ENCODE data around the gene CBFA2T3.

DNA sequence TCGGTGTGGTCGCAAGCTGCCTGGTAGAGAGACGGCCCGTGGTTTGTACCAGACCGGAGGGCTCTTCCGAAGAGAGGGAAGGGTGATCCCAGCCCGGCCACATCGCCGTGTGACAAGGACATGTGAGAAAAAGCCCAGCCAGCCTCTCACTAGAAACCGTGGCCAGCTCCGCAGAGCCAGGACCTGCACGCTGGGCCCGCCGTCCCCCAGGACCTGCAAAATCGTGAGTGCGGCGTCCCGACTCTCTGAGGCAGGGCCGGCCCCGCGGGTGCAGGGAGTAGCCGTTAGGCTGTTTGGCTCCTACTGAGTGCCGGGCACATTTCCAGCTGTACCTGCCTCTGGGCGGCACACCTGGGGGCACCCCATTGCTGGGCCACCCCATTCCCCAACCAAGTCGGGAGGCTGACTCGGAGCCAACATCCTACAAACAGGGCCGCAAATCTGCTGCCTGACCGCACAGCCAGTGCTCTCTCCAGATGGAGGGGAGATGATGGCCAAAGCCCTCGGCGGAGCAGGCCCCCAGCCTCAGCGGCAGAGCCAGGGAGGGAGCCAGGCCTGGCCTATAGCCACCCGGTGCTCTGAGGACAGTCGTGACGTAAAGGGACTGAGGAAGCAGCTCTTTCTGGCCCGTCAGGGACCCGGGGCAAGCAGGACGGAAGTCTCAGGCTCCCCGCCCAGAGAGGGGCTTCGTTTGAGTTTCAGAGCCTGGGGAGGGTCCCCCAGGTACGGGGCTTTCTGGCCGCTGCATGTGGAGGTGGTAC is 76.9 kb downstream of the CBFA2T3 start:
- no peak for TF ChIP-seq POLR2A (IDR thresholded peaks at IDR 0.05)
- TF ChIP-seq, protein P1, sequence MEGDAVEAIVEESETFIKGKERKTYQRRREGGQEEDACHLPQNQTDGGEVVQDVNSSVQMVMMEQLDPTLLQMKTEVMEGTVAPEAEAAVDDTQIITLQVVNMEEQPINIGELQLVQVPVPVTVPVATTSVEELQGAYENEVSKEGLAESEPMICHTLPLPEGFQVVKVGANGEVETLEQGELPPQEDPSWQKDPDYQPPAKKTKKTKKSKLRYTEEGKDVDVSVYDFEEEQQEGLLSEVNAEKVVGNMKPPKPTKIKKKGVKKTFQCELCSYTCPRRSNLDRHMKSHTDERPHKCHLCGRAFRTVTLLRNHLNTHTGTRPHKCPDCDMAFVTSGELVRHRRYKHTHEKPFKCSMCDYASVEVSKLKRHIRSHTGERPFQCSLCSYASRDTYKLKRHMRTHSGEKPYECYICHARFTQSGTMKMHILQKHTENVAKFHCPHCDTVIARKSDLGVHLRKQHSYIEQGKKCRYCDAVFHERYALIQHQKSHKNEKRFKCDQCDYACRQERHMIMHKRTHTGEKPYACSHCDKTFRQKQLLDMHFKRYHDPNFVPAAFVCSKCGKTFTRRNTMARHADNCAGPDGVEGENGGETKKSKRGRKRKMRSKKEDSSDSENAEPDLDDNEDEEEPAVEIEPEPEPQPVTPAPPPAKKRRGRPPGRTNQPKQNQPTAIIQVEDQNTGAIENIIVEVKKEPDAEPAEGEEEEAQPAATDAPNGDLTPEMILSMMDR (IDR thresholded peaks at IDR 0.05) = no peak
